BLaER1 treated with 17β-estradiol and CSF1 and Interleukin-3, amounts not matched to agents 10 nM and 100 nM (cell line): ENCODE data around the gene ENTPD3.

Experiments used
- H3K27ac ChIP-seq, 11 experiments: shearing (Covaris generic); formaldehyde crosslinking; 2 replicates each; pipeline ENCODE4 v1.8.1; 2022
- H3K27me3 ChIP-seq, 11 experiments: shearing (Covaris generic); formaldehyde crosslinking; 2 replicates each; pipeline ENCODE4 v1.8.1; 2022
- H3K36me3 ChIP-seq, 11 experiments: shearing (Covaris generic); formaldehyde crosslinking; 2 replicates each; pipeline ENCODE4 v1.8.1; 2022
- H3K4me1 ChIP-seq, 10 experiments: shearing (Covaris generic); formaldehyde crosslinking; 2 replicates each; pipeline ENCODE4 v1.8.1; 2022
- H3K4me2 ChIP-seq, 11 experiments: shearing (Covaris generic); formaldehyde crosslinking; 2 replicates each; pipeline ENCODE4 v1.8.1; 2022
- H3K4me3 ChIP-seq, 10 experiments: shearing (Covaris generic); formaldehyde crosslinking; 2 replicates each; pipeline ENCODE4 v1.8.1; 2022
- H3K9ac ChIP-seq, 11 experiments: shearing (Covaris generic); formaldehyde crosslinking; 2 replicates each; pipeline ENCODE4 v1.8.1; 2022
- H3K9me3 ChIP-seq, 11 experiments: shearing (Covaris generic); formaldehyde crosslinking; replicated peaks in 1 of 11; 2 replicates each; pipeline ENCODE4 v1.8.1; 2022
- H4K20me1 ChIP-seq, 11 experiments: shearing (Covaris generic); formaldehyde crosslinking; 2 replicates each; pipeline ENCODE4 v1.8.1; 2022
- Cebpa-rat ChIP-seq, 11 experiments: shearing (Covaris generic); IDR thresholded peaks; 2 replicates each; pipeline ENCODE4 v1.8.1; 2022

Gene ENTPD3

DNA sequence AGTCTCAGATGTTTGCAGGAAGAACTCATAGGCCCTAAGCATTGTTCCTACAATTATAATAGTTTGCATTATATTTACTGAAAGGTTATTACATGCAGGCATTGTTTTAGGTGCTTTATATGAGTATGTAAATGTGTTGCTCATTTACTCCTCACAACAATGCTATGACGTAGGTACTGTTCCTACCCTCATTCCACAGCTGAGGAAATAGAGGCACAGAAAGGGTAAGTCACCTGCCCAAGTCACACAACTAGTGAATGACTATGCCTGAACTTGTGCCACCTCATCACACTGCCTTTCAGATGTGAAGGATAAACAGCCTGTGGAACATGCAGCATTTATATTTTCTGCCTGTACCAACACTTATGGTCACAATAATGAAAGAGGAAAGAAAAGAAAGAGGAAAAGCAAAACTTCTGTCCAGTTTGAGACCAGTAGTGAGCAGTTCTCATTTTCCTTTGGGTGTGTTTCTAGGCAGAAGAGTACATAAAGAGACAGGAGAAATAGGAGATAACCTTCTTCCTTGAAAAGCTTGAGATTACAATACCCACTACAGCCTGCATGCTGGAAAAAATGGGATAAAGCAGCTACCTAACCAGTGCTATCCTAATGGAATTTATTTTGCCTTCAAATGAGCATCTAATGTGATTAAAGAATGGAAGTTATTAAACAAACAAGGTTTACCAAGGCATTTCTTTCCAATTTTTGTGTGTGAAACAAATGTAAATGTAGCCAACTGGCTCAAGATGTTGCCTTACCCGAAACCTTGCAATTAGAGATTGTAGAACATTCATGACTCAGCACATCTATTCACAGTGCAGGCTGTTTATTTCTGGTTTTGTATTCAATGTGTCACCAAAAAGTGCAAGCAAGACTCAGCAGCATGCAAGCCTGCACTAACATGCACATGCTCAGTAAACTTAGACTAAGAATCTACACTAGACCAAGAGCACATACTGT is 20.5 kb upstream of the ENTPD3 start:
- peaks cover 0 to 8% (median 0%) of the 10 kb centered on the region in 10 experiments; a peak in 3 of 20 replicates for H3K4me1 ChIP-seq
- no peaks in the 10 kb centered on the region for H4K20me1 ChIP-seq
- H3K4me3 ChIP-seq, result no peak overlapping the region
- no peak for TF ChIP-seq Cebpa-rat (IDR thresholded peaks at IDR 0.05)
- H3K27ac ChIP-seq, result no peak overlapping the region
- no peak overlapping the region for H3K4me2 ChIP-seq
- no peak overlapping the region for H3K9ac ChIP-seq
- peaks cover 0 to 7% (median 0%) of the 10 kb centered on the region in 11 experiments; a peak in 4 of 22 replicates for H3K9me3 ChIP-seq
- H3K36me3 ChIP-seq, result no peaks in the 10 kb centered on the region
- no peaks in the 10 kb centered on the region for H3K27me3 ChIP-seq

DNA sequence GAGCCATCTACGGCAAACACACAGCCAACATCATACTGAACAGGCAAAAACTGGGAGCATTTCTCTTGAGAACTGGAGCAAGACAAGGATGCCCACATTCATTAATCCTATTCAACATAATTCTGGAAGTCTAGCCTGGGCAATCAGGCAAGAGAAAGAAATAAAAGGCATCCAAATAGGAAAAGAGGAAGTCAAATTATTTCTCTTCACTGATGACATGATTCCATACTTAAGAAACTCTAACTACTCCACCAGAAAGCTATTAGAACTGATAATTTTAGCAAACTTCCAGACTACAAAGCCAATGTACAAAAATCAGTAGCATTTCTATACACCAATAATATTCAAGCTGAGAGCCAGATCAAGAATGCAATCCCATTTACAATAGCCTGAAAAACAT is 17.3 kb upstream of the ENTPD3 start:
- no peaks in the 10 kb centered on the region for H3K27me3 ChIP-seq
- H3K36me3 ChIP-seq, result no peaks in the 10 kb centered on the region
- H3K4me3 ChIP-seq, result no peak overlapping the region
- peaks cover 0 to 8% (median 0%) of the 10 kb centered on the region in 10 experiments; a peak in 3 of 20 replicates for H3K4me1 ChIP-seq
- no peak overlapping the region for H3K9ac ChIP-seq
- no peaks in the 10 kb centered on the region for H4K20me1 ChIP-seq
- TF ChIP-seq Cebpa-rat (IDR thresholded peaks at IDR 0.05), result no peak
- no peak overlapping the region for H3K27ac ChIP-seq
- H3K4me2 ChIP-seq, result no peak overlapping the region
- peaks cover 0 to 7% (median 0%) of the 10 kb centered on the region in 11 experiments; a peak in 4 of 22 replicates for H3K9me3 ChIP-seq

DNA sequence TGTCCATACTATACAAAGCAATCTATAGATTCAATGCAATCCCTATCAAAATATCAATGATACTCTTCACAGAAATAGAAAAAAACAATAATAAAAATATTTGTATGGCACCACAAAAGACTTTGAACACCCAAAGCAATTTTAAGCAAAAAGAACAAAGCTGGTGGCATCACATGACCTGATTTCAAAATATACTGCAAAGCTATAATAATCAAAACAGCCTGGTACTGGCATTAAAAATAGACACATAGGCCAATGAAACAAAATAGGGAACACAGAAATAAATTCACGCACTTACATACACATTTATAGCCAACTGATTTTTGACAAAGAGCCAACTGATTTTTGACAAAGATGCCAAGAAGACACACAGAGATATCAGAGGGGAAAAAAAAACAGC is 9.2 kb upstream of the ENTPD3 start:
- Histone ChIP-seq H3K27me3 (no peaks in the 10 kb centered on the region), H3K4me2 (no peak overlapping the region), H4K20me1 (no peaks in the 10 kb centered on the region), H3K9ac (no peak overlapping the region), H3K4me1 (no peaks in the 10 kb centered on the region), H3K9me3 (peaks cover 0 to 10% (median 6%) of the 10 kb centered on the region in 11 experiments; a peak in 16 of 22 replicates), H3K36me3 (no peaks in the 10 kb centered on the region), H3K27ac (no peak overlapping the region), H3K4me3 (no peak overlapping the region)
- no peak for TF ChIP-seq Cebpa-rat (IDR thresholded peaks at IDR 0.05)

DNA sequence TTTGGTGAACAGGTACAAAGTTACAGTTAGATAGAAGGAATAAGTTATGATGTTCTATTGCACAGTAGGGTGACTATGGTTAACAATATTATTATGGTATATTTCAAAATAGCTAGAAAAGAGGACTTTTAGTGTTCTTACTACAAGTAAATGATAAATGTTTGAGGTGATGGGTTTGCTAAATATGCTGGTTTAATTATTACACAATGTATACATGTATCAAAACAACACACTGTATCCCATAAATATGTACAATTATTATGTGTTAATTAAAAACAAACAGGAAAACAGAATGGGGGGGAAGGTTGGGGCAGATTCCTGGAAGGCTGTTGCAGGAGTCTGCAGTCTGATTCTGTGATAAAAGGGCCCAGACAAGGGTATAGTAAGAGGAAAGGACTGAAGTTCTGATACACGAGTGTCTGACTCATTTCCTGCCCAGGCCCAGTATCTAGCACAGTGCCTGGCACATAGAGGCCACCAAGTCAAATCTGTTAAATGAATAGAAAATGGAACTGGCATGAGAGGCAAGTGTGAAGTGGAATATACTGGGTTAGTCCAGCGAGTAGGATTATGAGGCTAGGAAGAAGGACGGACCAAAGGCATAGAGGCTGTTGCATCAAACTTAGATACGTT is 7.2 kb upstream of the ENTPD3 start:
- H3K36me3 ChIP-seq, result no peaks in the 10 kb centered on the region
- no peak for TF ChIP-seq Cebpa-rat (IDR thresholded peaks at IDR 0.05)
- no peaks in the 10 kb centered on the region for H3K27me3 ChIP-seq
- H3K4me1 ChIP-seq, result no peaks in the 10 kb centered on the region
- no peak overlapping the region for H3K4me2 ChIP-seq
- H3K27ac ChIP-seq, result no peak overlapping the region
- no peak overlapping the region for H3K9ac ChIP-seq
- peaks cover 0 to 10% (median 6%) of the 10 kb centered on the region in 11 experiments; a peak in 16 of 22 replicates for H3K9me3 ChIP-seq
- no peaks in the 10 kb centered on the region for H4K20me1 ChIP-seq
- no peak overlapping the region for H3K4me3 ChIP-seq

DNA sequence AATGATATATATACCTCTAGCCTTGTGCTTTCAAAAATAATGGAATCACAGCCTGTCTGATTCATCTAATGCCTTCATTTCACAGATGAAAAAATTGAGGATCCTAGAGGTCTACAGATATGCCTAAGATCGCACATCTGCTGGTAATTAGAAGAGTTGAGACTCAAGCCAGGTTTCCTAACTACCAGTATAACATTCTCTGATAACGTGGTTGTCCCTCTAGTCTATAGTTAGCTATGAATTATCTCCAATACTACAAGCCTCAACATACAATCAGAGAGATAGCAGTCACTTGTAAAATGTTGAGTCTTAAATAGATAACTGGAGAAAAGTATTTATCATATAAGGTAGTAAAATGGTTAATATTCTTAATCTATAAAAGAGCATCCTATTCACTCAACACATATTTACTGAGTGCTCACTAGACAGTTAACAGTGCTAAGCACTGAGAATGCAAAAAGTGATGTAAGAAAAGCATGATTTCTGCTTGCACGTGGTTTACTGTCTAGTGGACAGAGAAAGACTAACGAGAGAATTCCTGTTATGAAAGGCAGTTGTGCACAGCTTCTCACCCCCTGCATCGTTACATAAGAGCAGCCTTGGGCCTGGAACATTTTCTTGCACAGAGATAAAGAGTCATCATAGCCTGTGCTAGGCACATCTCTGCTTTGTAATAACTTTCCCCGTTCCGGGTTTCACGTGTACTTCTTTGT is 4.9 kb upstream of the ENTPD3 start:
- H3K4me3 ChIP-seq, result no peak overlapping the region
- no peak overlapping the region for H3K27ac ChIP-seq
- no peak for TF ChIP-seq Cebpa-rat (IDR thresholded peaks at IDR 0.05)
- H4K20me1 ChIP-seq, result no peaks in the 10 kb centered on the region
- H3K4me1 ChIP-seq, result no peaks in the 10 kb centered on the region
- H3K9me3 ChIP-seq, result peaks cover 0 to 11% (median 8%) of the 10 kb centered on the region in 11 experiments; a peak in 17 of 22 replicates
- H3K27me3 ChIP-seq, result no peaks in the 10 kb centered on the region
- H3K4me2 ChIP-seq, result no peak overlapping the region
- no peaks in the 10 kb centered on the region for H3K36me3 ChIP-seq
- no peak overlapping the region for H3K9ac ChIP-seq

DNA sequence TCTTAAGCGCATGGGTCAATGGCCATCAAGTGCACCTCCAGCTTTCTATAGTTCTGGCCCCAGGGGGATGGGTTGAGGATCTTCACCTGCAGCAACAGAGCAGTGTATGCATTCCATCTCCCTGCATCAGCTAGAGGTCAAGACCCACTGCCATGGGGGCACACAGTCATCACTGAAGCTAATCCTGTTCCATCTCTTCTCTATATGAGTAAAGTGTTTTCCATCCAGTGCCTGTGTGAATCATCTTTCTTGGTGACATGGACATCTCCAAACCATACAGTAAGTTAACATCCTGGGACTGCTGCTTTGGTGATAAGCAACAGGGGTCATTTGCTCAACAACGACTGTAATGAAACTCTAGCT is 4.4 kb upstream of the ENTPD3 start:
- no peak for TF ChIP-seq Cebpa-rat (IDR thresholded peaks at IDR 0.05)
- Histone ChIP-seq H4K20me1 (no peaks in the 10 kb centered on the region), H3K36me3 (no peaks in the 10 kb centered on the region), H3K9me3 (peaks cover 0 to 13% (median 8%) of the 10 kb centered on the region in 11 experiments; a peak in 17 of 22 replicates), H3K9ac (no peak overlapping the region), H3K27me3 (no peaks in the 10 kb centered on the region), H3K27ac (no peak overlapping the region), H3K4me2 (no peak overlapping the region), H3K4me3 (no peak overlapping the region), H3K4me1 (no peaks in the 10 kb centered on the region)

DNA sequence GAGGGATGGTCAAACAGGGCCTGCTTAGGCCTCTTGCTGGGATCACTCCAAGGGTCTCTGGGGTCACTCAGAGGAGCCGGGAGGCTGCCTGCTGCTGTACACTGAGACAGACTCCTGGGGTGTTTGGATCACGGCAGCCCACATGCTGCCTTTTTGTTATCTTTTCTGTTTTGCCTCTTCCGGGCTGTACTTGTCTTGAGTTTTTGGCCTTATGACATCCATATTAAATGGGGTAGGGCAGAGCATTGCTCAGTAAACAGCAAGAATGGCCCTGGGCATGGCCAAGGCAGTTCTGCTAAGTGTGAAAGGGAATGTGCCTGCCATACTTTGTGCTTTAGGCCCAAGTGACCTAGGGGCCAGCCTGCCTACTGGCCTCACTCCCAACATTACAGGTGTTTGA is 771 bp upstream of the ENTPD3 start:
- Histone ChIP-seq H3K36me3 (no peaks in the 10 kb centered on the region), H3K4me1 (no peaks in the 10 kb centered on the region), H3K4me3 (no peak overlapping the region), H4K20me1 (no peaks in the 10 kb centered on the region), H3K4me2 (no peak overlapping the region), H3K27me3 (no peaks in the 10 kb centered on the region), H3K27ac (no peak overlapping the region), H3K9me3 (peaks cover 0 to 8% (median 0%) of the 10 kb centered on the region in 11 experiments; a peak in 4 of 22 replicates), H3K9ac (no peak overlapping the region)
- TF ChIP-seq Cebpa-rat (IDR thresholded peaks at IDR 0.05), result no peak

DNA sequence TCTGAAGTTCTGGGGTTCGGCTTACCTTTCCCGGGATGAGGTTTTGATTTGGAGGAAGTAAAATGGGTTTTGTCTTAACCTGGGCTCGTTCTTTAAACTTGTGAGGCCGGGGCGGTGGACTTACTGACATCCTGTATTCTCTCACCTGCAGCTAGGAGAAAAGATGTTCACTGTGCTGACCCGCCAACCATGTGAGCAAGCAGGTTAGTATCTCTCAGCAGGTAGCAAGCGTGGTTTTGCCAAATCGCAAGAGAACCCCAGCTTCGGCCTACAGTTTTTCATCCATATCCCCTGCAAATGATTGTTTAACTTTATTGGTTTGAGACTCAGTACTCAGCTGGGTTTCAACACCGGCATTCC is 891 bp downstream of the ENTPD3 start:
- no peak overlapping the region for H3K9ac ChIP-seq
- no peak overlapping the region for H3K27ac ChIP-seq
- no peak overlapping the region for H3K4me2 ChIP-seq
- TF ChIP-seq Cebpa-rat (IDR thresholded peaks at IDR 0.05), result no peak
- H3K4me1 ChIP-seq, result no peaks in the 10 kb centered on the region
- H4K20me1 ChIP-seq, result no peaks in the 10 kb centered on the region
- H3K36me3 ChIP-seq, result no peaks in the 10 kb centered on the region
- no peaks in the 10 kb centered on the region for H3K27me3 ChIP-seq
- H3K9me3 ChIP-seq, result peaks cover 0 to 8% (median 0%) of the 10 kb centered on the region in 11 experiments; a peak in 4 of 22 replicates
- no peak overlapping the region for H3K4me3 ChIP-seq

DNA sequence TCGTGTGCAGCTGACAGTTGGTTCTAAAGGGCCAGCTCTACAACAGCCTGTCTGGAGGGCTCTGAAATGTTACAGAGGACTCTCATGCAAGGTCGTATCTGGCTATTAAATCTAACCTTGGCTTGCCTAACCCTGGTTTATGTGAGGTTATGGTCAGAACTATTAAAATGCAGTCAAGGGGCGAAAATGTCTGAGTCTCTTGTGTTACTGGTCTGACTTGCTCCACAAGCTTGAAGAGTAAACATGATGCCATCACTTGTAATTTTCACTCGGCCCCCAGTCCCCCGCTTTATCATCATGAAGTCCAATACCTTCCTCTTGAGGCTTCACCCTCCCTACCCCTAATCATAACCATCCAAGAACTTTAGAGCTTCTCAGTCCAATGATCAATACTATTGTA is 9.4 kb downstream of the ENTPD3 start:
- no peaks in the 10 kb centered on the region for H4K20me1 ChIP-seq
- H3K4me2 ChIP-seq, result no peak overlapping the region
- no peaks in the 10 kb centered on the region for H3K36me3 ChIP-seq
- no peaks in the 10 kb centered on the region for H3K27me3 ChIP-seq
- no peak overlapping the region for H3K27ac ChIP-seq
- H3K9ac ChIP-seq, result no peak overlapping the region
- H3K4me3 ChIP-seq, result no peak overlapping the region
- no peaks in the 10 kb centered on the region for H3K4me1 ChIP-seq
- TF ChIP-seq Cebpa-rat (IDR thresholded peaks at IDR 0.05), result no peak
- peaks cover 0 to 7% (median 5%) of the 10 kb centered on the region in 11 experiments; a peak in 3 of 22 replicates for H3K9me3 ChIP-seq
